CD4-positive, alpha-beta T cell treated with Interleukin-2 at 100 ng/mL for 4 hours (primary cell): Measurements from ENCODE around the gene SLC4A7.
"Not testable (repeated sequence)": the region's sequence is repeated elsewhere in the genome, so short reads cannot be mapped to it uniquely, and the experiment has no call there.

Experiments used
- DNase-seq: peaks from one replicate; pipeline ENCODE4 v3.0.0-alpha.2; 2020; ENCODE audit warnings: low spot score

SLC4A7 gene

GRCh38 chr3:27487383-27487782, 3.2 kb upstream of the SLC4A7 start:
- DNase-seq = no peak

GRCh38 chr3:27486336-27486735, 2.2 kb upstream of the SLC4A7 start:
- no peak for DNase-seq

GRCh38 chr3:27485866-27486265, 1.7 kb upstream of the SLC4A7 start:
- no peak for DNase-seq

- DNase-seq = peak; percentile 43
Measured at GRCh38 chr3:27483117-27484014, 818 bp downstream of the SLC4A7 start.

DNA sequence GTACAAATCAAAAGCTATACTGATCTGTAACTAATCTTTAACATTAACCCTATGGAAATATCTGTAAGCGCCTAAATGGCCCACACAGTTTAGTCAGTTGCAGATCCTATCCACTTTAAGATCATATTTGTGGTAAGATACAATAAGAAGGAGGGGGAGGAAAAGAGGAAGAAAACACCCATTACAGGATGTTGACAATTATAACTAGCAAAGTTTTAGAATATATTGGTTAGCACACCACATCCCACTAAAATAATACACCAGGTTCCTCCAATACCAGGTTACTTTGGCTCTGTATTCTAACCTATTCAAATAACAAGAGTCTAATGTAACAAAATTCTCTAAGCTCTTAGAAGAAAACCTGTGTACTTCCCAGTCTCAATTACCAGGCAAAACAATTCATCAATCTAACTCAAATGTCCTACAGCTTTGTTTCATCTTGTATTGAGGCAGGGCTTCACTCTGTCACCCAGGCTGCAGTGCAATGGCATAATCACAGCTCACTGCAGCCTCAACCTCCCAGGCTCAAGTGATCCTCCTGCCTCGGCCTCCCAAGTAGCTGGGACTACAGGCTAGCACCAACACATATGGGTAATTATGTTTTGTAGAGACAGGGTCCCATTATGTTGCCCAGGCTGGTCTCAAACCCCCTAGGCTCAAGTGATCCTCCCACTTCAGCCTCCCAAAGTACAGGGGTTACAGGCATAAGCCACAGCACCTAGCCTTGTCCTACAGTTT, 4.2 kb downstream of the SLC4A7 start:
- peak; percentile 42 for DNase-seq

DNA sequence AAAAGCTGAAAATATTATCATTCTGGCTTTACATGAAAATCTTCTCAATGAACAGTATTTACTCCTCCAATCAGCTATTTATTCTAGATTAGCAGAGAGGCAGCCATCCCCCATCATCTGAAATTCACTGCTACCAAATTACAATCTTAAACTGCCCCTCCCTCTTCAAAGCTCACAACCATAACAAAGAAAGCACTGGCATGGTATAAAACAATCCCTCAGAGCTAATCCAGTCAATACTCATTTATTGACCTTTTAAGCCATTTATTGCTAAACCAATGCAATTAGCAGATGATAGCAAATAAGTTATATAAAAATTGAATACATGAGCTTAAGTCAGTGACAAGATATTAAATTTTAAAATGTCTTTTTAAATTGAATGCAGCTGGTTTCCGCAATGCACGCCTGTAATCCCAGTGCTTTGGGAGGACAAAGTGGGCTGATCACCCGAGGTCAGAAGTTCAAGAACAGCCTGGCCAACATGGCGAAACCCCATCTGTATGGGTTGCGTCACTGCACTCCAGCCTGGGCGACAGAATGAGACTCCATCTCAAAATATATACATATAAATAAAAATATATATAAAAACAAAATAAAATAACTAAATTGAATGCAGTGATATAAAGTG, 12.1 kb downstream of the SLC4A7 start:
- DNase-seq = no peak

DNA sequence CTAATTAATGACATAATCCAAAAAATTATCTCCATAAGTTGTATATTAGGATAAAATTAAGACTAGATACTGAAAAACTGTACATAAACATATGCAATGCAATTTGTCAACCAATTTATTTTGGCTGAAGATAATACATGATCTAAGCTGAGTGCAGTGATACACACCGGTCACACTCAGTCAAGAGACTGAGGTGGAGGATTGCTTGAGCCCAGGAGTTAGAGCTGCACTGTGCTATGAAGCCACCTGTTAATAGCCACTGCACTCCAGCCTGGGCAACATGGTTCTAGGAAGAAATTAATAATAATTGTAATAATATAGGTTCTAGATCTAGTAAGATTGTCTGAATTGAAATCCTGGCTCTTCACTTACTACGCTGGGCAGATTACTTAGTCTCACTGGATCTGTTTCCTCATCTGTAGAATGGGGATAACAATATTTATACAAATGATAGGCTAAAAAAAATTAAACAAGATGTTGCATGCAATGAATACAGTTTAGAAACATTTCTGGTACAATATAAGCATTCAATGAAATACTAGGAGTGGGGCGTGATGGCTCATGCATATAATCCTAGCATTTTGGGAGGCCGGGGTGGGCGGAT, 15.8 kb downstream of the SLC4A7 start:
- DNase-seq = no peak

- peak; percentile 67 for DNase-seq
Measured at GRCh38 chr3:27467545-27467944, 16.6 kb downstream of the SLC4A7 start.

DNA sequence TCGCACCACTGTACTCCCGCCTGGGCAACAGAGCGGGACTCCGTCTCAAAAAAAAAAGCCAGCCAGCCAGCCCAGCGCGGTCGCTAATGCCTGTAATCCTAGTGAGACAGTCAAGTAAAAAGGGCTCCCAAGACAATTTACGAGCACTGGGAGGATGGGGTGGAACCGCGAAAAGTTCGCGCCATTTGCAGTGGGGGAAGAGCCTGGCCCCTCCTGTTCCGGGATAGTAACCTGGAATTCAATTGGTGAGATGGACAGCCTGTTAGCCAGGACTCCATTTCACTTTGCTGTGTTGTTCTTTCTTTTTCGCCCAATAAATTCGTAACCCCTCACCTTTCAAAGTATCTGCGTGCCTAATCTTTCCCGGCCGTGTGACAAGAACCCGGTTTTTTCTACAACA, 19.5 kb downstream of the SLC4A7 start:
- DNase-seq = no peak

- DNase-seq = no peak
Measured at GRCh38 chr3:27462228-27462627, 22.0 kb downstream of the SLC4A7 start.

DNA sequence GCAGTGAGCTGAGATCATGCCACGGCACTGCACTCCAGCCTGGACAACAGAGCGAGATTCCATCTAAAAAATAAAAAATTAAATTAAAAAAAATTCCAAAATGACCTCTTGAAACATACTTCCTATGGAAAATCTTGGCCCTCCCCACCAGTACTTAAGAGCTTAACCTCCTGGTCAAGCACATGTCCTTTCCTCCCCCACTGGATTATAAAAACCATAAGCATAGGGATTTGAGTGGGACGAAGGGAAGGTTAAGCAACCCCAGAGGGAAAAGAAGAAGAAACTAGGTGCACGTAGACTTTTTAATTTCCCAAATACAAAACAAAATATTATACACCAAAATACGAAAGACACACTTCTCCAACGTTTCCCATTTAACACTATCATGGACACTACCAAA, 25.3 kb downstream of the SLC4A7 start:
- DNase-seq = no peak

- no peak for DNase-seq
Measured at GRCh38 chr3:27456554-27456953, 27.6 kb downstream of the SLC4A7 start.

DNA sequence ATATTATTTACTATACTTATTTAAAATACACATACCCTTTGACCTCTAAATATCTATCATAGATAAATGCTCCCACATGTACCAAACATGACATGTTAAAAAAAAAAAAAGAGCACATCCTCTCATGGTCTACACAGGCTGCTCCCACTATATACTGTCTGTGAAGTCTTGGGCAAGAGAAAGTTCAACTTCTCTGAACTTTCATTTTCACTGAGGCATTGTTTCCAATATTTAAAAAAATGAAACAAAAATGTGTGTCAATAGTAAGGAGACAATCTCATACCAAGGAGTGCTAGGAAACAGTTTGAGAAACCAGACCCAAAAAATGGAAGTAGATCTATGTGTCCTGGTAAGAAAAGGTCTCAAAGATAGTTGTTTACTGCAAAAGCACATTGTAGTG, 29.3 kb downstream of the SLC4A7 start:
- no peak for DNase-seq

DNA sequence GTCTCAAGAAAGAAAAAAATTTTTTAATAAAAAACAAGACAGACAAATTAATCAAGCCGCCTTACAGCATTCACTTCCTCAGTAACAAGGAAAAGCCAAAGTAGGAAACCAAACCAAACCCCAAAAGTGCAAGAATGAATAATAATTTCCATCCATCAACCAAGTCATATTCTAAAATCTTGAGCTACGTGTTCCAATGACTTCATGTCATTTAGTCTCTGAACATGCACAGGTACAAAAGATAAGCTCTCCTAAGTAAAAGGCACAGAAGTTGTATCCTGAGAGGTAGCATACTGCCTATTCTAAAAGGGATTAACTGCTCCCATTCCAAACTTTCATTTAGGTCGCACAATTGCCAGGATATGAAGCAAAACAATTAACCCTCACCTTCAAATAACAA, 29.7 kb downstream of the SLC4A7 start:
- DNase-seq = no peak

DNA sequence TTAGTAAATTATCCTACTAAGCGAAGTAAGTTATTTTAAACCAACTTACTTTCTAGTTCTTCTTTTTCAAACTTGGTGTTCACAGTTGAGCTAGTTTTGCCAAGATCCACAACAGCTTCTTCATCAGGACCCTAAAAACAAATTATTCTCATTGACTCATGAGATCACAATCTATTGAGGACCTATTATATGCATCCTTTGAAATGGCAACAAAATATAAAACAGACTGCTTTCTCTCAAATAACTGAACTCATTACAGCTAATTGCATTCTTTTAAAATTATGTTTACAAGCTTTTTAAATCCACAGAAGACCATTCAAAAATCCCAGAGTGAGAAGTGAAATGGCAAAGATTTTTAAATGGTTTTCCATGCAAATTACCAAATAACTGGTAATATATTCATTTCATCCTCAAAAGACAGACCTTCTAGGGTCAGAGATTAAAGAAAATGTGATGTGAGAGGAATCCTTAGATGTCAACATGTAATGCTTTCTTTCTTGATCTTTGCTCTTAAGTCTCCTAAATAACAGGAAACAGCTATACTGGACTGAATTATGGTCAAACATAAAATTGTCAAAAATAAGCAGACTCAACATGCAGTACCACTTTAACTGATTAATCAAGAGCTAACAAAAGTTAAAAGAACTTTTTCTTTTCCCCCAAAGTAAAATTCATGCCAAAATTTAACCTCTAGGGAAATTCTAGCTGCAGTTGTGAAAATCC, 31.7 kb downstream of the SLC4A7 start:
- DNase-seq = no peak

DNA sequence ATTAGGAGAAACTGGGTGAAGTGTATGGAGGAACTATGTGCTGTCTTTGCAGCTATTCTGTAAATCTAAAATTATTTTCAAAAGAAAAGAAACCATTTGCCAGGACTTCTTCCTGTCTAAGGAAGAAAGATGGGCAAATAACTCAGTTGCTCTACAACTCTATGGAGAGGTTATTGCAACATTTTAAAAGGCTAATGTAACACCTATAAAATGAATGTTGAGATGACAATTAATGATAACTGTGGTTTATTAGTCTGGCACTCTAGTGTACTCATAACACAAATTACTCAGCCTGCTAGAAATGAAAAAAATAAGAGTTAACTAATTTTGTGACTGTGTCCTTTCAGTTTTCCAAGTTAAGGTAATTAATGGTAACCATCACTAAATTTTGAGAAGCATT, 32.3 kb downstream of the SLC4A7 start:
- no peak for DNase-seq

GRCh38 chr3:27451251-27451650, 32.9 kb downstream of the SLC4A7 start:
- DNase-seq = no peak

DNA sequence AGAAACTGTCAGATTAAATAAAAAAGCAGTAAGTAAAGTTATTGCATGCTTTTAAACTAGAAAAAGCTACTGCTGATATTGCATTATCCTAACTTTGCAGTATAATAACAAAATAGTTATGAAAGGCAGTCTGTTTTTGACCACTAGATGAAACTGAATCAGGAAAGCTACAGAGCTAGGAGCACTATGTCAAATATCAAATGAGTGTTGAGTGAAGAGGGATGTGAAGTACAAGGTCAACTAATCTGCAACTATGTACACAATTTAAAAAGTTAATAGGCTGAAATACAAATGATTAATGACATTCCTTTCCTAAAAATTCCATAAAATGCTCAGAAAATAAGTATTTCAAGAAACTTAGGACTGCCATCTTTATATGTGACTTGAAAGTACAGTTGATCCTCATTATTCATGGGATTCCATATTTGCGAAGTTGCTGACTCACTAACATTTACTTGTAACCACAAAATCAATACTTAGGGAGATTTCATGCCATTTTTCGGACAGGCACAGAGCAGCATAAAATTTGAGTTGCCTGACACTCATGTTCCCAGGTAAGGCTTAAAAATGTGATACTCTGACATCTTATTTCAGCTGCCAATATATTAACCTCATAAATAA, 34.5 kb downstream of the SLC4A7 start:
- no peak for DNase-seq

DNA sequence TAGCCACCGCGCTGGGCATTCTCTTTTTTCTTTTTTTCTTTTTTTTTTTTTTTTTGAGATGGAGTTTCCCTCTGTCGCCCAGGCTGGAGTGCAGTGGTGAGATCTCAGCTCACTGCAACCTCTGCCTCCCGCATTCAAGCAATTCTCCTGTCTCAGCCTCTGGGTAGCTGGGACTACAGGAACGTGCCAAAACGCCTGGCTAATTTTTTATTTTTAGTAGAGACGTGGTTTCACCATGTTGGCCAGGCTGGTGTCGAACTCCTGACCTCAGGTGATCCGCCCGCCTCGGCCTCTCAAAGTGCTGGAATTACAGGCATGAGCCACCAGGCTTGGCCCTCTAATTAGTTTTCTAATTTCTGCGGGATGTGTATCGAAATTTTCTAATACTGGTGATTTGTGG, 41.2 kb downstream of the SLC4A7 start:
- DNase-seq = not testable (repeated sequence)

- not testable (repeated sequence) for DNase-seq
Measured at GRCh38 chr3:27438352-27438751, 45.8 kb downstream of the SLC4A7 start.

- DNase-seq = no peak
Measured at GRCh38 chr3:27431116-27431515, 53.1 kb downstream of the SLC4A7 start.
